MM.1S (cell line): ENCODE data around the gene RDH5.

Source experiments
- DNase-seq: peaks from one replicate; pipeline ENCODE4 v3.0.0-alpha.2; 2015
- H2AFZ ChIP-seq: fragments of 300-600 bp; sonication (generic); 2 replicates; pipeline ENCODE4 v1.6.0; 2016; ENCODE audit warnings: antibody characterized with exemption, low read length
- H3F3A ChIP-seq: fragments of 300-600 bp; sonication (generic); 2 replicates; pipeline ENCODE4 v1.6.1; 2016; ENCODE audit warnings: mild to moderate bottlenecking, antibody characterized with exemption, low read length, moderate library complexity, mixed read lengths; ENCODE audit not compliant: insufficient read depth
- H3K27ac ChIP-seq: fragments of 300-600 bp; sonication (generic); 2 replicates; pipeline ENCODE4 v1.5.1; 2016; ENCODE audit warnings: mild to moderate bottlenecking, low read length
- H3K27me3 ChIP-seq: fragments of 300-600 bp; sonication (generic); replicated peaks from 2 replicates; pipeline ENCODE4 v1.6.0; 2016; ENCODE audit warnings: low read length; ENCODE audit not compliant: insufficient read depth
- H3K36me3 ChIP-seq: fragments of 300-600 bp; sonication (generic); replicated peaks from 2 replicates; pipeline ENCODE4 v1.6.1; 2016; ENCODE audit warnings: mild to moderate bottlenecking, low read length, mixed read lengths; ENCODE audit not compliant: insufficient read depth
- H3K4me1 ChIP-seq: fragments of 300-600 bp; sonication (generic); 2 replicates; pipeline ENCODE4 v1.6.1; 2016; ENCODE audit warnings: low read length, mixed read lengths
- H3K4me2 ChIP-seq: fragments of 300-600 bp; sonication (generic); 2 replicates; pipeline ENCODE4 v1.6.0; 2016; ENCODE audit warnings: low read depth, low read length
- H3K4me3 ChIP-seq: fragments of 300-600 bp; sonication (generic); 2 replicates; pipeline ENCODE4 v1.5.1; 2016; ENCODE audit warnings: low read length, mixed read lengths
- H3K79me2 ChIP-seq: fragments of 300-600 bp; sonication (generic); 2 replicates; pipeline ENCODE4 v1.6.1; 2016; ENCODE audit warnings: mixed run types, low read length, mixed read lengths
- H3K9ac ChIP-seq: fragments of 300-600 bp; sonication (generic); 2 replicates; pipeline ENCODE4 v1.6.1; 2016; ENCODE audit warnings: low read length, mixed read lengths
- H3K9me2 ChIP-seq: fragments of 300-600 bp; sonication (generic); replicated peaks from 2 replicates; pipeline ENCODE4 v1.6.1; 2016; ENCODE audit warnings: mild to moderate bottlenecking, low read length, mixed read lengths; ENCODE audit not compliant: insufficient read depth
- H3K9me3 ChIP-seq: fragments of 300-600 bp; sonication (generic); replicated peaks from 2 replicates; pipeline ENCODE4 v1.6.1; 2016; ENCODE audit warnings: mild to moderate bottlenecking, low read length, mixed read lengths; ENCODE audit not compliant: insufficient read depth
- H4K20me1 ChIP-seq: fragments of 300-600 bp; sonication (generic); 2 replicates; pipeline ENCODE4 v1.6.1; 2016; ENCODE audit warnings: mild to moderate bottlenecking, low read length, moderate library complexity, mixed read lengths; ENCODE audit not compliant: insufficient read depth
- EZH2 ChIP-seq: fragments of 300-600 bp; sonication (generic); optimal IDR thresholded peaks from 2 replicates; pipeline ENCODE3; 2017; ENCODE audit warnings: low read depth, mild to moderate bottlenecking, antibody characterized with exemption, low read length, mixed read lengths
- EZH2phosphoT487 ChIP-seq: fragments of 300-600 bp; sonication (generic); IDR thresholded peaks from 2 replicates; pipeline ENCODE4 v1.6.1; 2018; ENCODE audit warnings: antibody characterized with exemption, low read length
- TF ChIP-seq, protein P1 (sequence below): fragments of 300-600 bp; sonication (generic); IDR thresholded peaks from 2 replicates; pipeline ENCODE4 v1.5.1; 2016; ENCODE audit warnings: antibody characterized with exemption, low read length, mixed read lengths

RDH5 gene

DNA sequence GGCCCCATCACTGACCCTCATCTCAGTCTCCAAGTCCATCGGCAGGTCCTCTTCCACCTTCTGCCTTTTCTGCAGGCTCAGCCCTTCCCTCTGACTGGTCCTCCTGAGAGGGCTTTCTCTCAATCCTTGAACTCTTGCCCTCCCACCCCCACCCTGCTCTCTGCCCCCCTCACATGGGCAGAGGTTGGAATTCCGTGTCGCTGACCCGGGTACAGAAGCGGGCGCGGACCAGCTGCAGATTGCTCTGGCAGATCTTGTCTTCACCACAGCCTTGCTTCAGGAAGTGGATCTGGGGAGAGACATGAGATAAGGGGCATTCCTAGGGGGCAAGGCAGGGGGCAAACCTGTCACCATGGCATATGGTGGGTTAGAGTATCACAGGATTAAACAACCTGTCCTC, 24.8 kb upstream of the RDH5 start:
- Histone ChIP-seq H3K9me2 (no peaks in the 10 kb centered on the region), H3K4me3 (no peak overlapping the region), H3K4me2 (no peak overlapping the region), H3K9me3 (no peaks in the 10 kb centered on the region), H3K27me3 (no peaks in the 10 kb centered on the region; the same call in 1 of the 2 replicates), H3K79me2 (no peaks in the 10 kb centered on the region), H3K27ac (no peak overlapping the region), H3F3A (no peaks in the 10 kb centered on the region), H3K4me1 (no peaks in the 10 kb centered on the region), H3K36me3 (no peaks in the 10 kb centered on the region), H3K9ac (no peak overlapping the region), H2AFZ (no peak overlapping the region), H4K20me1 (no peaks in the 10 kb centered on the region)
- TF ChIP-seq, protein P1, sequence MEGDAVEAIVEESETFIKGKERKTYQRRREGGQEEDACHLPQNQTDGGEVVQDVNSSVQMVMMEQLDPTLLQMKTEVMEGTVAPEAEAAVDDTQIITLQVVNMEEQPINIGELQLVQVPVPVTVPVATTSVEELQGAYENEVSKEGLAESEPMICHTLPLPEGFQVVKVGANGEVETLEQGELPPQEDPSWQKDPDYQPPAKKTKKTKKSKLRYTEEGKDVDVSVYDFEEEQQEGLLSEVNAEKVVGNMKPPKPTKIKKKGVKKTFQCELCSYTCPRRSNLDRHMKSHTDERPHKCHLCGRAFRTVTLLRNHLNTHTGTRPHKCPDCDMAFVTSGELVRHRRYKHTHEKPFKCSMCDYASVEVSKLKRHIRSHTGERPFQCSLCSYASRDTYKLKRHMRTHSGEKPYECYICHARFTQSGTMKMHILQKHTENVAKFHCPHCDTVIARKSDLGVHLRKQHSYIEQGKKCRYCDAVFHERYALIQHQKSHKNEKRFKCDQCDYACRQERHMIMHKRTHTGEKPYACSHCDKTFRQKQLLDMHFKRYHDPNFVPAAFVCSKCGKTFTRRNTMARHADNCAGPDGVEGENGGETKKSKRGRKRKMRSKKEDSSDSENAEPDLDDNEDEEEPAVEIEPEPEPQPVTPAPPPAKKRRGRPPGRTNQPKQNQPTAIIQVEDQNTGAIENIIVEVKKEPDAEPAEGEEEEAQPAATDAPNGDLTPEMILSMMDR, result no peak
- no peak for TF ChIP-seq EZH2
- no peak for TF ChIP-seq EZH2phosphoT487
- no peak for DNase-seq

DNA sequence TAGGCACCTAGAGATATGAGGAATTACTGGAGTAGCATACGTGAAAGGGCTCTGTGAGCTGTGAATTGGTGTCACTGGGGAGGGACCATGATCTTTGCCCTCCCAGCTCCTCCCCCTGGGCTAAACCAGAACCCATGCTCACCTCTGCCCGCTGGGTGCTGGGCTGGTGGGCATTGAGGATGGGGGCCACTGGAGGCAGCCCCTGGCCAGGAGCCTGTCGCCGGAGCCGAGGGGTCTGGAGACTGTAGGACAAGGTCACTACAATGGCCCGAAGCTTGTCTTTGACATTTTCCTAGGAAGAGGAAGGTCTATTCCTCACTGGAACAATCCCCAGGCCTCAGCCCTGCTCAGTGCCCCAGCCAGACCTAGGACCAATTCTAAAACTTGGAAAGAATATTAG, 24.1 kb upstream of the RDH5 start:
- H3K9ac ChIP-seq, result no peak overlapping the region
- no peak for TF ChIP-seq EZH2
- TF ChIP-seq, protein P1, result no peak
- H3K27me3 ChIP-seq, result no peaks in the 10 kb centered on the region; the same call in 1 of the 2 replicates
- H3K4me1 ChIP-seq, result no peaks in the 10 kb centered on the region
- no peaks in the 10 kb centered on the region for H3K9me2 ChIP-seq
- no peak overlapping the region for H2AFZ ChIP-seq
- no peaks in the 10 kb centered on the region for H3K9me3 ChIP-seq
- H3K4me3 ChIP-seq, result no peak overlapping the region
- H3K79me2 ChIP-seq, result no peaks in the 10 kb centered on the region
- H3K4me2 ChIP-seq, result no peak overlapping the region
- no peak overlapping the region for H3K27ac ChIP-seq
- no peaks in the 10 kb centered on the region for H3F3A ChIP-seq
- no peaks in the 10 kb centered on the region for H4K20me1 ChIP-seq
- no peak for DNase-seq
- H3K36me3 ChIP-seq, result no peaks in the 10 kb centered on the region

- Histone ChIP-seq H2AFZ (no peak overlapping the region), H3K4me1 (no peaks in the 10 kb centered on the region), H3F3A (no peaks in the 10 kb centered on the region), H3K36me3 (no peaks in the 10 kb centered on the region), H3K27ac (no peak overlapping the region), H3K9ac (no peak overlapping the region), H3K79me2 (no peaks in the 10 kb centered on the region), H3K4me2 (no peak overlapping the region), H3K9me2 (no peaks in the 10 kb centered on the region), H3K4me3 (no peak overlapping the region), H4K20me1 (no peaks in the 10 kb centered on the region), H3K27me3 (no peaks in the 10 kb centered on the region; the same call in 1 of the 2 replicates), H3K9me3 (no peaks in the 10 kb centered on the region)
- no peak for DNase-seq
- TF ChIP-seq EZH2 (no peak), EZH2phosphoT487 (no peak)
- TF ChIP-seq, protein P1, result no peak
Measured at GRCh38 chr12:55696796-55697462, 23.3 kb upstream of the RDH5 start.
